ENCODE data around the gene MAP3K21.

- TF ChIP-seq EZH2 (IDR thresholded peaks at IDR 0.05; ENCODE audit: borderline replicate concordance, low read depth, low read length, severe bottlenecking): no peak
- TF ChIP-seq, protein P1, sequence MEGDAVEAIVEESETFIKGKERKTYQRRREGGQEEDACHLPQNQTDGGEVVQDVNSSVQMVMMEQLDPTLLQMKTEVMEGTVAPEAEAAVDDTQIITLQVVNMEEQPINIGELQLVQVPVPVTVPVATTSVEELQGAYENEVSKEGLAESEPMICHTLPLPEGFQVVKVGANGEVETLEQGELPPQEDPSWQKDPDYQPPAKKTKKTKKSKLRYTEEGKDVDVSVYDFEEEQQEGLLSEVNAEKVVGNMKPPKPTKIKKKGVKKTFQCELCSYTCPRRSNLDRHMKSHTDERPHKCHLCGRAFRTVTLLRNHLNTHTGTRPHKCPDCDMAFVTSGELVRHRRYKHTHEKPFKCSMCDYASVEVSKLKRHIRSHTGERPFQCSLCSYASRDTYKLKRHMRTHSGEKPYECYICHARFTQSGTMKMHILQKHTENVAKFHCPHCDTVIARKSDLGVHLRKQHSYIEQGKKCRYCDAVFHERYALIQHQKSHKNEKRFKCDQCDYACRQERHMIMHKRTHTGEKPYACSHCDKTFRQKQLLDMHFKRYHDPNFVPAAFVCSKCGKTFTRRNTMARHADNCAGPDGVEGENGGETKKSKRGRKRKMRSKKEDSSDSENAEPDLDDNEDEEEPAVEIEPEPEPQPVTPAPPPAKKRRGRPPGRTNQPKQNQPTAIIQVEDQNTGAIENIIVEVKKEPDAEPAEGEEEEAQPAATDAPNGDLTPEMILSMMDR (IDR thresholded peaks at IDR 0.05; ENCODE audit: borderline replicate concordance, extremely low read depth, low read length, poor library complexity, severe bottlenecking): no peak
Measured at GRCh38 chr1:233334092-233334491, 6.6 kb downstream of the MAP3K21 start.
